Parietal lobe (tissue), 2 donors: ENCODE measurements around the gene ACAA2. TPM values are rescaled to one million over a fixed set of nuclear protein-coding genes. Genes with fewer than 3 reads are reported as not detected.

ENCODE experiments used
- small RNA-seq: library from RNA; depleted of rRNA; stranded (forward); fragments of <200 nt; gene quantifications from one replicate; pipeline ENCODE3, GENCODE V24; 2014; ENCODE audit warnings: low replicate concordance
- total RNA-seq: library from RNA; depleted of rRNA; stranded (reverse); fragments of >200 nt; gene quantifications from one replicate; pipeline ENCODE4 v1.2.3, GENCODE V29; 2014

Gene ACAA2
- 27.5 TPM for total RNA-seq

DNA sequence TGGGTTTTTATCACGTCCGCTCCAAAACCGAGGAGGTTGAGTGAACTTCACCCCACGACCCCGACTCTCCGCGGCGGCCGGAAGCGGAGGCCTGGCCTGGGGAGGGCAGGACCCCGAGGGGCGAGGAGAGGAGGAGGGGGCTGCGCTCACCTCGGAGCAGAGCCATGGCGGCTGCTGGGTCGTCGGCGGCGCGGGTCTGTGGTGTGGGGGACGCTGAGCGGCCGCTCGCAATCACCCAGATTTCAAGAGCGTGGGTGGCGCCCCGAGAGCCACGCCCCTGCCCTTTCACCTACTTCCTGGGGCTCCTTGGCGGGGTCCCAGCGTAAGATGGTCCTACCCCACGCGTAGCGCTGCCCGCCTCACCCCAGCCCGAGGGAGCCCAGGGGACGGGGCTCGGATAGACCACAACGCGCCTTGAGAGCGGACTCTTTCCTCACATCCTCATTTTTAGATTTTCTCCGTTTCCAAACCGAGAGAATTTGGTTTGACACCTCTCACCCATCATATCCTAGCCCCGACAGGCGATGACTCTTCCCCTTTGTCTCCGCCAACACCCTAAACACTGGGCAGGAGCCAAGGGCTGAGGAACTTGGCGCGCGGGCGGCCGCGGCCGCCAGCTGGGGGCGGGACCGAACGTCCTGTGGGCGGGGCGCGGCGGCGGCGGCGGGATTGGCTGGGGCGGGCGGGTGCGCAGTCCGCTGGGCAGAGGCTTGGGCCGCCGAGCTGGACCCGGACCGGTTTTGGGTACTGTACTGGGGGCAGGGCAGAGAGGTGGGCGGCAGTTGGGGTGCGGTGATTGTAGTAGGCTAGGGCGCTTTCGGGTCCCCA is at the start of gene ACAA2:
Gene ACAA2, minus strand, starts transcription at position 215 of the 828 bp plus-strand sequence. Its CDS starts 49 bp downstream, at position 166.

Small RNAs within 50 kb of the gene (small RNA-seq; reads per million reads assigned to genes)
- gene RF00283 (not detected), gene SCARNA17 (not detected)
